GM12892 (cell line): ENCODE data around the gene LEKR1.

ENCODE experiments used
- POLR2A ChIP-seq: IDR thresholded peaks from 2 replicates; pipeline ENCODE4 v1.6.1; 2011; ENCODE audit warnings: low read depth, low read length, control low read depth
- POLR2AphosphoS5 ChIP-seq: IDR thresholded peaks from 2 replicates; pipeline ENCODE4 v1.6.1; 2011; ENCODE audit warnings: low read depth, low read length, control low read depth

- no peak for TF ChIP-seq POLR2A
- TF ChIP-seq POLR2AphosphoS5: no peak
Observed at GRCh38 chr3:156790156-156790555, 36.0 kb upstream of the LEKR1 start.
